ENCODE data around the gene ZNF17.

Gene ZNF17

DNA sequence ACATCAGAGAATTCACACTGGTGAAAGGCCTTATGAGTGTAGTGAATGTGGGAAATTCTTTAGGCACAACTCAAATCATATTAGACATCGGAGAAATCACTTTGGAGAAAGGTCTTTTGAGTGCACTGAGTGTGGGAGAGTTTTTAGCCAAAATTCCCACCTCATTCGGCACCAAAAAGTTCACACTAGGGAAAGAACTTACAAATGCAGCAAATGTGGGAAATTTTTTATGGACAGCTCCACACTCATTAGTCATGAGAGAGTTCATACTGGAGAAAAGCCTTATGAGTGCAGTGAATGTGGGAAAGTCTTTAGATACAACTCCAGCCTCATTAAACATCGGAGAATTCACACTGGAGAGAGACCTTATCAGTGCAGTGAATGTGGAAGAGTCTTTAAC, 10.1 kb downstream of the ZNF17 start:
- no peak for DNase-seq (ENCODE audit: low read depth in 1 of 2, low spot score in 1 of 2)

DNA sequence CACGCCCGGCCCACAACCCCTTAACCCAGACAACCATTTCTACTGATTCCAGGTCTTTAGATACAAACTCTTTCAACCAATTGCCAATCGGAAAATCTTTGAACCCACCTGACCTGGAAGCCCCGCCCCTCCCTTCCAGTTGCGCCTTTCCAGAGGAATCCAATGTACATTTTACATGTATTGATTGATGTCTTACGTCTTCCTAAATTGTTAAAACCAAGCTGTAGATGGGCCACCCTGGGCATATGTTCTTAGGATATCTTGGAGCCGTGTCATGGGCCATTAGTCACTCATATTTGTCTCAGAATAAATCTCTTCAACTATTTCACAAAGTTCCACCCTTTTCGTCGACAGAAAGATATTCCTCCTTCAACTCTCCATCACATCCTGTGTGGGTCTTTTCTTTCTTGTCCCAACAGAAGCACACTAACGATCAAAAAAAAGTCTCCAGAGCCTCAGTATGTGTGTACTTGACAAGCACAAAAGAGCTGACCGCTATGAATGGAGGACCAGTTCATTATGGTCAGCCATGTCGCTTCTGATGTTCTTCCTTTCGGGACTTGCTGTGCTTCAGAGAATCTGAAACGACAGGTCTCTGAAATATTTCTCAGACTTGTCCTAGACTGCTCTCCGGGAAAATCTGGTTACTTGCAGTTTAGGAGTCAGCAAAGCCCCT, 23.6 kb downstream of the ZNF17 start:
- no peak for DNase-seq (ENCODE audit: low read depth in 1 of 2, low spot score in 1 of 2)

DNA sequence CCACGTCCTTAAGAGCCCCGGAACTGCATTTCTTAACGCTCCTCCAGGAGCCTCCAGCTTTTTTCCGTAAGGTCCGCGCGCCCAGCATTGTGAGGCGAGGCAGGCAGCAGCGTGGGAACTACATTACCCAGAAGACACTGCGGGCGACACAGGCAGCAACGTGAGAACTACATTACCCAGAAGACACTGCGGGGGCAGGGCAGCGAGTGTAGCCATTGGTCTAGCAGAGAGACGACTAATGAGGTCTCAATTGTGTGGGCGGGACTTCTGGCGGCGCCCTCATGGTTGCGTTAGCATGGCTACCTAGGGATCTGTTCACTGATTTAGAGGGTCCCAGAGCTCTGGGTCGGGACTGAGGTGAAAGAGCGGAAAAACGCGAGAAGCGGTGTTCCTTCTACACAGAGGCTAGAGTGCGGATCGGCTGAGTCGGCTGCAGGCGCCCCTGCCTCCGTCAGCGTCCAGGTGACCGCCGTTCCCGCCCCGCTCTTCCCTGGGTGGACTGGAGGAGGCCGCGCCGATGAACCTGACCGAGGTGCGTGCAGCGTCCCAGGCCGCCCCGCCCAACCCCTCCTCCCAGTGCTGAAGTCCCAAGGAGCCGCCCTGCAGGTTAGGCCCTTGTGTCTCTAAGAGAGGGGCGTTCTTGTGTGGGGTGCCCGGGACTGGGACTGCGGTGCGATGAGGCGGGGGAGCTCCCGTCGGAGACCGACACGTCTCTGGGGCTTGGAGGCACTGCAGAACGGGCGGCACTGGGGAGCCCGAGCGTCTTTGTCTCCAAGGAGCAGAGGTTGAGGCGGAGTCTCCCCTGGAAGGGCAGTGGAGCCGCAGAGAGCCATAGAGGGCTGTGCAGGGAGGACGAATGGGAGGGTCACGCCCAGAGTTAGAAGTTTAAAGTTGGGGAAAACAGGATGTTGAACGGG, 24.4 kb downstream of the ZNF17 start, which contains the start of gene ZNF749:
TSS of gene ZNF749 (plus strand) at position 264 of the 917 bp plus-strand sequence. CDS start at position 518, 254 bp downstream.
- peak; percentile 83 to 98 for DNase-seq (ENCODE audit: low read depth in 1 of 2, low spot score in 1 of 2)

DNA sequence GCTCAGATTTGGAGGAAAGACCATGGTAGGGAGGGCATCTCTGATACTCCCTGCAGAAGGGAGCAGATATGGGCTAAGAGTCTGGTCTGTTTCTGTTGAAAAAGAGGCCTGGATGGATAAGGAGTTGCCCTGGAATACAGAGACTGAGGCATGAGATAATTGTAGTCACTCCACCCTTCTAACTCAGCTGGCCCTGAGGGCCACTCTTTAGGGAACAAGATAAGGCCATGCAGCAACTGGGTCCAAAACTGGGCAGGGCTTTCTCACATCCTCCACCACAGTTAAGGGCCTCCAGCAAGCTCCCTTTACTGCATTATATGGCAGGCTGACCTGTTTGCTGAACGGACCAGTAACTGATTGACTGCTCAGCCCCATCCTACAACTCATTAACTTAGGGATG, 25.5 kb downstream of the ZNF17 start:
- DNase-seq (ENCODE audit: low read depth in 1 of 2, low spot score in 1 of 2), result no peak

DNA sequence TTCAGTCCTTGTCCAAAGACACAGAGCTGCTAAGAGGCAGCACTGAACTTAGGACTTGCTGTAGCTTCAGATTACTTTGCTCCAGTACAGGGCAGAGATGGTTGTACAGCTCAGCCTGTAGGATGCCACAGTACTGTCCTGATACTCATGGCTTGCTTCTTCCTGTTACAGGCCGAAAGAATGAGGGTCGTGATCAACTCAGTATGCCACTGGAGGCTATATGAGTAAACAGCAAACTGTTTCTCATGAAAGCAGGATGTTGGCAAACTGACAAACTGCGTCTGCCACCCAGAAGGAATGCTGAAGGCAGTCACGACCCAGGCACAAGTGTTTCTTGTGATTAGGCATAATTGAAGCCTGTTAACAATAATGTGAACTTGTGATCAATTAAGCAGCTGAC, 27.0 kb downstream of the ZNF17 start:
- no peak for DNase-seq (ENCODE audit: low read depth in 1 of 2, low spot score in 1 of 2)

DNA sequence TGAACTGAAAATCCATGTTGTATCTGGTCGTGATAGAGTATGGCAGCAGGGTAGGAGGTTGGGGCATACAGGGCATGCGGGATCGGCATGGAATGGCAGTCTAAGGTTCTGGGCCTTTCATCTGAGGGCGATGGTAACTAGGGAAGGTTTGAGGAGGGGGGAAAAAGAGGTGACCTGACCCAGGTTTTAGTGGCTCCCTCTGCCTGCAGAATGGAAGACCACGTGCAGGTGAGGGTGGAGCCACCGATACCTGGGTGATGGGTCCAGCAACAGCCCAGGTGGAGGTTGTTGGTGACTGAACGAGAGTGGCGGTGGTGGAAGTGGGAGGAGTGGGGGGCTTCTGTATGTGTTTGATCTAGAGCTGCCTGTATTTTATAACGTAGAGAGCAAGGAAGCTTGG, 28.0 kb downstream of the ZNF17 start:
- no peak for DNase-seq (ENCODE audit: low read depth in 1 of 2, low spot score in 1 of 2)

DNA sequence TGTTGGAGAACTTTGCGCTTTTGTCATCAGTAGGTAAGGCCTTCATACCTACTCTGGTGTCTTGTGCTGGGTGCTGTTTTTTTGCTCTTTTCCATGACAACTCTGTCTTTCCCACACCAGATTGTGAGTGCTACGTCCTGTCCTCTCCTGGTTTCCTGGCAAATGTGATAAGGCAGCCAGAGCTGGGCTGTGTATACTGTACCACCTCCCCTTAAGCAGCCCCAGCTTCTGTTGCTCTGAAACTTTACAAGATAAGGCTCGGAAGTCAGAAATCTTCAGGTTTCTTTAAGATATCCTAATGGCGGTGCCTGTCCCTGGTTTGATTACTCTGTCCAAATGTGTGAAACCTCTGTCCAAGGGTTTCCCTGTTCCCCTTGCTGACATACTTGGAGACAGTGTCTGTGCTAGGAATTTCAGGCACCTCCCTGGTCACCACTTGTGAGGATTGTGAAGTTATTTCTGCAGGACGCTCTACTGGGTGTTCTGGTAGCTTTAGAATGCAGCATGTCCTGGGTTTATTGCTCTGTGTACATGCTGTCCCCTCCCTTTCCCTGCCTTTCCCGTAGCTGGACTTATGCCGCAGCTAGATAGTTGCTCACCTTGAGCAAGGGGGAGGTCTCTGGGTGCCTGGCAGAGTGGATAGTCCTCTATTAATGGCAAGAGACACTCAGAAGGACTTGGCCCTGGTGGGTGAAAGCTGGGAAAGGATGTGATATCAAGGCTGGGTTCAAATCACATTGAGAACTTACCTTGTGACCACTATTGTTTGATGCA, 31.2 kb downstream of the ZNF17 start:
- DNase-seq (ENCODE audit: low read depth in 1 of 2, low spot score in 1 of 2), result no peak

DNA sequence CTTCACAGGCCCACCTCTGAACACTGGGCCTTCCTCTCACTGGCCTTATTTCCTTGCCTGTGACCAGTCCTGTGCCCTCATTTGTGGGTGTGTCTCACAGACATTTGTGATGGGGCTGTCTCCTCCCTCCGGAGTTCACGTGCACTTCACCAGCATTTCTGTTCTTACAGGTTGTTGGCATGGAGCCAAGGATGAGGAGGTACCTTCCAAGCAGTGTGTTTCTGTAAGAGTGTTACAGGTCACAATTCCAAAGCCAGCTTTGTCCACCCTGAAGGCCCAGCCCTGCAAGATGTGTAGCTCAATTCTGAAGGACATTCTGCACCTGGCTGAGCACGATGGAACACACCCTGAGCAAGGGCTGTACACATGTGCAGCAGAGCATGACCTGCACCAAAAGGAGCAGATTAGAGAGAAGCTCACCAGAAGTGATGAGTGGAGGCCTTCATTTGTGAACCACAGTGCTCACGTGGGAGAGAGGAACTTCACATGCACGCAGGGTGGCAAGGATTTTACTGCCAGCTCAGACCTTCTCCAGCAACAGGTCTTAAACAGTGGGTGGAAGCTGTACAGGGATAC, 32.2 kb downstream of the ZNF17 start:
- no peak for DNase-seq (ENCODE audit: low read depth in 1 of 2, low spot score in 1 of 2)

DNA sequence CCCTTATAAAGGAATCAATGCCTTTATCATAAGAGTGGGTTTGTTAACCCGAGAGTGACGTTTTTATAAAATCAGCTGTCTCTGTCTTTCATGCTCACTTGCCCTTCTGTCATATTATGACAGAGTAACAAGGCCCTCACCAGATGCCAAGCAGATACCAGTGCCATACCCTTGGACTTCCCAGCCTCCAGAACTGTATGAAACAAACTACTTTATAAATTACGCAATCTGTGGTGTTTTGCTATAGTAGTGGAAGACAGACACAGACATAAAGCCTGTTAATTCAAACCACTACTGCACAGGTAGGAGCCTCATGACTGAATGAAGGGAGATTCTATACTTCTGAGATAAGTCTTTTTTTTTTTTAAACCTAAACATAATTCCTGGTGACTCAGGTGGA, 41.3 kb downstream of the ZNF17 start:
- no peak for DNase-seq (ENCODE audit: low read depth in 1 of 2, low spot score in 1 of 2)

DNA sequence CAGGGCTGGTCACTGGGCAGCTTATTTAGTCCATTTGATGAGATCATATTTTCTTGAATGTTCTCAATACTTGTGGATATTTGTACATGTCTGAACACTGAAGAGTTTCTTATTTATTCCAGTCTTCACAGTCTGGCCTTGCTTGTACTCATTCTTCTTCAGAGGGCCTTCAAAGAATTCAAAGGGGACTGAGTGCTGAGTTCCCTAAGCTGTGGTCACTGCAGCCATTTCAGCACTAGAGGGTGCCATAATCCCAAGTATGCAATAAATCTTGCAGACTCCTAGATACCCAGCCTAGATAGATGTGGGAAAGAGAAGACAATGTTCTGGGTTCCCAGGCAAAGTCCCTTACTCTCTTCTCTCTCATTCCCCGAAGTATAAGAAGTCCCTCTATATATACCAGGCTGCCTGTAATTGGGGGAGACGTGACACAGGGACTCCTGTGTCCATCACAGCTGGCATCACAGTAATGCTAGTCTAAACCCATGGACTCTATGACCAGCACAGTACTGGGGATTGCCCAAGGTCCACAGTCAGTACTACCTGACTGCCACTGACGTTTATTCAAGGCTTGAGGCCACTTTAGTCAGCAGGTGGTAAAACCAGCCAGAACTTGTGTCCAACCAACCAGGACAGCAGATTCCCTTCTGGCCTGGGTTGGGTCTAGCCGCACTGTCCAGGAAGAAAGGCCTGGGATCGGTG, 54.9 kb downstream of the ZNF17 start:
- DNase-seq (ENCODE audit: low read depth in 1 of 2, low spot score in 1 of 2), result no peak

DNA sequence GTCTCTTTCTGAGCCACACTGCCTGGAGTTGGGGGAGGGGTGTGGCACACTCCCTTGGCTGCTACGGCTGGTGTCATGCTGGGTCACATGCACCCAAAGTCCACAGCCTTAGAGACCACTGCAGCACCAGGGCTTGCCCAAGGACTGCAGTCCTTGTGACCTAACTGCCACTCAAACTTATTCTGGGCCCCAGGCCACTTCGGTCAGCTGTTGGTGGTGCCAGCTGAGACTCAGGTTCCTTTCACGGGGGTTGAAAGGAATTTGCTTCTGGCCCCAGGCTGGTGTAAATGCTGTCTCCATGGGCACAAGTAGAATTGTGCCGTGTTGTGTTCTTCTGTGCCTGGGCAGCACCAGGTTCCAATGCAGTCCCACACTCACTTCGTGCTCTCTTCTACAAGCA, 55.5 kb downstream of the ZNF17 start:
- DNase-seq (ENCODE audit: low read depth in 1 of 2, low spot score in 1 of 2), result no peak

Data from activated CD4-positive, alpha-beta T cell treated with anti-CD3 and anti-CD28 coated beads, Interleukin-2, amount 50 U/mL, for 24 hours (primary cell).